SK-N-SH (cell line): Measurements from ENCODE around the gene ZNF516. TPM values are rescaled to one million over a fixed set of nuclear protein-coding genes. Genes with fewer than 3 reads are reported as not detected.

ENCODE experiments used
- CTCF ChIA-PET: fragments of 300-600, 350-600 bp; formaldehyde crosslinking; extraction: SDS; loops from one replicate; lab custom pipeline; 2021; lab: Yijun Ruan, JAX
- POLR2A ChIA-PET: fragments of 350-600 bp; sonication (Branson Sonifier 250); formaldehyde crosslinking; extraction: SDS; loops from one replicate; lab custom pipeline; 2020; ENCODE audit warnings: antibody characterized with exemption, inconsistent platforms; lab: Yijun Ruan, JAX
- DNase-seq: peaks from one replicate; pipeline ENCODE4 v3.0.0; 2012
- H2AFZ ChIP-seq: fragments of 200-600 bp; sonication (generic); 2 replicates; pipeline ENCODE4 v1.8.1; 2016; ENCODE audit warnings: antibody characterized with exemption, mild to moderate bottlenecking, low read depth
- H3F3A ChIP-seq: fragments of 200-600 bp; sonication (generic); replicated peaks from 2 replicates; pipeline ENCODE3; 2016; ENCODE audit warnings: antibody characterized with exemption, mild to moderate bottlenecking; ENCODE audit not compliant: insufficient read depth
- H3K27ac ChIP-seq, 2 experiments: fragments of 200-500 bp in 1 of 2; fragments of 200-600 bp in 1 of 2; sonication (Bioruptor generic) in 1 of 2; sonication (generic), shearing (Covaris generic) in 1 of 2; 2 replicates each; pipeline versions ENCODE4 v1.5.1 to v1.6.1; 2014 to 2016; ENCODE audit warnings: low read depth in 2 of 2, inconsistent platforms in 1 of 2, low read length in 1 of 2, mild to moderate bottlenecking in 1 of 2, mixed read lengths in 1 of 2
- H3K27me3 ChIP-seq: fragments of 200-600 bp; sonication (generic), shearing (Covaris generic); 2 replicates; pipeline ENCODE4 v1.6.1; 2016; ENCODE audit warnings: mixed run types; ENCODE audit not compliant: insufficient read depth
- H3K36me3 ChIP-seq, 2 experiments: fragments of 200-500 bp in 1 of 2; fragments of 200-600 bp in 1 of 2; sonication (Bioruptor generic) in 1 of 2; sonication (generic) in 1 of 2; replicated peaks in 1 of 2; 2 replicates each; pipeline versions ENCODE3 to v1.5.1; 2014 to 2016; ENCODE audit warnings: low read length in 1 of 2, mild to moderate bottlenecking in 1 of 2; ENCODE audit not compliant: insufficient read depth in 2 of 2, control insufficient read depth in 1 of 2
- H3K4me1 ChIP-seq, 2 experiments: fragments of 200-500 bp in 1 of 2; fragments of 200-600 bp in 1 of 2; sonication (Bioruptor generic) in 1 of 2; sonication (generic), shearing (Covaris generic) in 1 of 2; 2 replicates each; pipeline versions ENCODE4 v1.5.1 to v1.6.1; 2014 to 2016; ENCODE audit warnings: low read depth in 1 of 2, low read length in 1 of 2, mixed run types in 1 of 2; ENCODE audit not compliant: insufficient read depth in 2 of 2, control insufficient read depth in 1 of 2
- H3K4me2 ChIP-seq: fragments of 200-600 bp; sonication (generic), shearing (Covaris generic); 2 replicates; pipeline ENCODE4 v1.6.1; 2017; ENCODE audit warnings: mixed run types
- H3K4me3 ChIP-seq, 2 experiments: fragments of 200-500 bp in 1 of 2; fragments of 200-600 bp in 1 of 2; sonication (Bioruptor generic) in 1 of 2; sonication (generic), shearing (Covaris generic) in 1 of 2; 2 replicates each; pipeline versions ENCODE4 v1.5.1 to v1.8.1; 2014 to 2016; ENCODE audit warnings: low read depth in 2 of 2, inconsistent platforms in 1 of 2, low read length in 1 of 2, mild to moderate bottlenecking in 1 of 2, mixed read lengths in 1 of 2, moderate library complexity in 1 of 2
- H3K79me2 ChIP-seq: fragments of 200-600 bp; sonication (generic); 2 replicates; pipeline ENCODE4 v1.8.1; 2017; ENCODE audit warnings: mild to moderate bottlenecking; ENCODE audit not compliant: insufficient read depth
- H3K9ac ChIP-seq: fragments of 200-600 bp; sonication (generic); 2 replicates; pipeline ENCODE4 v1.6.1; 2017; ENCODE audit warnings: mixed run types
- H3K9me2 ChIP-seq: fragments of 200-600 bp; sonication (generic); 2 replicates; pipeline ENCODE4 v1.6.1; 2017; ENCODE audit warnings: mixed run types
- H3K9me3 ChIP-seq: fragments of 200-600 bp; sonication (generic); 2 replicates; pipeline ENCODE4 v1.6.1; 2017; ENCODE audit warnings: mixed run types, mild to moderate bottlenecking, moderate library complexity
- H4K20me1 ChIP-seq: fragments of 200-600 bp; sonication (generic); 2 replicates; pipeline ENCODE4 v1.6.1; 2017; ENCODE audit warnings: mild to moderate bottlenecking, mixed run types; ENCODE audit not compliant: insufficient read depth
- CHD2 ChIP-seq: fragments of 150-350 bp; IDR thresholded peaks from 2 replicates; pipeline ENCODE4 v1.6.1; 2018; ENCODE audit warnings: low read length; ENCODE audit not compliant: partially characterized antibody
- ELF1 ChIP-seq: IDR thresholded peaks from 2 replicates; pipeline ENCODE4 v1.4.0; 2012
- EP300 ChIP-seq, 2 experiments: IDR thresholded peaks; 2 replicates each; pipeline versions ENCODE4 v1.4.0 to v1.6.1; 2012; ENCODE audit warnings: borderline replicate concordance in 1 of 2, low read depth in 1 of 2, low read length in 1 of 2
- EZH2phosphoT487 ChIP-seq: fragments of 200-600 bp; sonication (generic); IDR thresholded peaks from 2 replicates; pipeline ENCODE4 v1.6.1; 2017; ENCODE audit warnings: low read depth, mixed run types, mild to moderate bottlenecking, antibody characterized with exemption, moderate library complexity, borderline replicate concordance
- FOSL2 ChIP-seq: IDR thresholded peaks from 2 replicates; pipeline ENCODE4 v1.4.0; 2012; ENCODE audit warnings: low read depth, mild to moderate bottlenecking, moderate library complexity, borderline replicate concordance
- FOXJ3 ChIP-seq: sonication (generic); formaldehyde crosslinking; IDR thresholded peaks from 2 replicates; pipeline ENCODE4 v1.5.1; 2020; ENCODE audit warnings: mild to moderate bottlenecking, missing genetic modification reagents
- FOXM1 ChIP-seq: IDR thresholded peaks from 2 replicates; pipeline ENCODE4 v1.4.0; 2012; ENCODE audit warnings: low read depth, mild to moderate bottlenecking
- GABPA ChIP-seq: IDR thresholded peaks from 2 replicates; pipeline ENCODE4 v1.4.0; 2012; ENCODE audit warnings: low read depth, mild to moderate bottlenecking
- GATA2 ChIP-seq: sonication (generic); formaldehyde crosslinking; IDR thresholded peaks from 2 replicates; pipeline ENCODE4 v1.5.0; 2020; ENCODE audit warnings: mild to moderate bottlenecking, missing genetic modification reagents
- IRF3 ChIP-seq: fragments of 150-350 bp; IDR thresholded peaks from 2 replicates; pipeline ENCODE4 v1.6.1; 2016; ENCODE audit warnings: mild to moderate bottlenecking, low read depth, low read length
- JUND ChIP-seq: IDR thresholded peaks from 2 replicates; pipeline ENCODE4 v1.4.0; 2012
- MAX ChIP-seq: IDR thresholded peaks from 2 replicates; pipeline ENCODE4 v1.4.0; 2012; ENCODE audit warnings: low read depth
- MEF2A ChIP-seq: IDR thresholded peaks from 2 replicates; pipeline ENCODE4 v1.4.0; 2012; ENCODE audit warnings: low read depth, borderline replicate concordance
- MXI1 ChIP-seq: IDR thresholded peaks from 2 replicates; pipeline ENCODE4 v1.6.1; 2012; ENCODE audit warnings: mild to moderate bottlenecking, low read depth, low read length, improper control_type of control experiment
- NFIC ChIP-seq: IDR thresholded peaks from 2 replicates; pipeline ENCODE4 v1.4.0; 2012; ENCODE audit warnings: borderline replicate concordance
- NRF1 ChIP-seq: IDR thresholded peaks from 2 replicates; pipeline ENCODE4 v1.6.1; 2012; ENCODE audit warnings: low read depth, mild to moderate bottlenecking, low read length
- PBX3 ChIP-seq: IDR thresholded peaks from 2 replicates; pipeline ENCODE4; 2012
- POLR2AphosphoS5 ChIP-seq: IDR thresholded peaks from 2 replicates; pipeline ENCODE4 v1.6.1; 2012; ENCODE audit warnings: low read depth, low read length
- RAD21 ChIP-seq: IDR thresholded peaks from 2 replicates; pipeline ENCODE4 v1.6.1; 2012; ENCODE audit warnings: mild to moderate bottlenecking, low read length
- RFX5 ChIP-seq: IDR thresholded peaks from 2 replicates; pipeline ENCODE4 v1.6.1; 2012; ENCODE audit warnings: mild to moderate bottlenecking, improper control_type of control experiment, low read length
- SIN3A ChIP-seq: IDR thresholded peaks from 2 replicates; pipeline ENCODE4 v1.6.1; 2012; ENCODE audit warnings: low read depth, mild to moderate bottlenecking, low read length, moderate library complexity, borderline replicate concordance
- TAF1 ChIP-seq: IDR thresholded peaks from 2 replicates; pipeline ENCODE4 v1.6.1; 2012; ENCODE audit warnings: low read depth, mild to moderate bottlenecking, low read length, moderate library complexity, borderline replicate concordance
- TCF12 ChIP-seq: IDR thresholded peaks from 2 replicates; pipeline ENCODE4 v1.4.0; 2012
- USF1 ChIP-seq: IDR thresholded peaks from 2 replicates; pipeline ENCODE4 v1.4.0; 2012; ENCODE audit warnings: low read depth, borderline replicate concordance
- USF2 ChIP-seq: fragments of 150-350 bp; IDR thresholded peaks from 2 replicates; pipeline ENCODE4 v1.6.1; 2017; ENCODE audit warnings: antibody characterized with exemption, low read length, low read depth, borderline replicate concordance
- YY1 ChIP-seq: IDR thresholded peaks from 2 replicates; pipeline ENCODE4 v1.4.0; 2012; ENCODE audit warnings: low read depth, mild to moderate bottlenecking
- WGBS: methylation state at CpG from one replicate; pipeline ENCODE4 v1.1.6; 2017; ENCODE audit warnings: low lambda C conversion rate; 5-methylcytosine and 5-hydroxymethylcytosine counted together
- polyA plus RNA-seq, 3 experiments: library from polyadenylated mRNA; depleted of rRNA; stranded (reverse); fragments of >200 nt; gene quantifications; 2 replicates each; pipeline ENCODE4 v1.2.3, GENCODE V29; 2012

Gene ZNF516
- polyA plus RNA-seq, 1 of the 3 experiments (the other 2 are of a cell fraction), result 4.4 TPM

- TF ChIP-seq MXI1 (no peak), FOXJ3 (CRISPR knock-in tag) (no peak), RFX5 (no peak), USF2 (no peak), YY1 (no peak), USF1 (no peak), MEF2A (no peak), NRF1 (no peak), ELF1 (no peak), SIN3A (no peak), JUND (no peak), IRF3 (no peak), TAF1 (no peak), NFIC (no peak)
- no peak overlapping the region for H3K4me3 ChIP-seq
- H3K79me2 ChIP-seq, result peaks cover 3% of the 10 kb centered on the region; the same call in 1 of the 2 replicates
Observed at GRCh38 chr18:76384114-76384790, 110.8 kb downstream of the ZNF516 start.

GRCh38 chr18:76383636-76384035, 111.4 kb downstream of the ZNF516 start:
- H3K4me3 ChIP-seq, result no peak overlapping the region
- H3K27ac ChIP-seq, result no peak overlapping the region
- H4K20me1 ChIP-seq, result no peaks in the 10 kb centered on the region
- no peaks in the 10 kb centered on the region for H3K4me1 ChIP-seq
- DNase-seq, result no peak
- no peaks in the 10 kb centered on the region for H3K9me3 ChIP-seq
- no peak overlapping the region for H3K4me2 ChIP-seq
- ChIA-PET POLR2A (no interaction called here), CTCF (no interaction called here)
- no peak overlapping the region for H2AFZ ChIP-seq
- no peaks in the 10 kb centered on the region for H3K27me3 ChIP-seq
- peaks cover 3% of the 10 kb centered on the region; the same call in 1 of the 2 replicates for H3K79me2 ChIP-seq
- no peak overlapping the region for H3K9ac ChIP-seq
- H3K9me2 ChIP-seq, result no peaks in the 10 kb centered on the region
- 73% methylated on average over 12 of the region's 13 CpGs for WGBS
- no peaks in the 10 kb centered on the region for H3F3A ChIP-seq
- TF ChIP-seq FOXM1 (no peak), ELF1 (no peak), NFIC (no peak), FOSL2 (no peak), POLR2AphosphoS5 (no peak), GATA2 (CRISPR knock-in tag) (no peak), EZH2phosphoT487 (no peak), TAF1 (no peak), MAX (no peak), RAD21 (no peak), CHD2 (no peak), USF1 (no peak), FOXJ3 (CRISPR knock-in tag) (no peak), EP300 (IDR thresholded peaks at IDR 0.05; ENCODE audit: borderline replicate concordance in 1 of 2, low read depth in 1 of 2, low read length in 1 of 2) (no peak), GABPA (no peak), TCF12 (no peak), PBX3 (no peak)
- no peaks in the 10 kb centered on the region for H3K36me3 ChIP-seq

More at GRCh38 chr18:76384114-76384790, 110.8 kb downstream of the ZNF516 start:
- Histone ChIP-seq H3K9ac (no peak overlapping the region), H2AFZ (no peak overlapping the region), H3K9me3 (no peaks in the 10 kb centered on the region), H3K27ac (no peak overlapping the region), H3K27me3 (no peaks in the 10 kb centered on the region), H3F3A (no peaks in the 10 kb centered on the region), H3K4me1 (no peaks in the 10 kb centered on the region), H4K20me1 (no peaks in the 10 kb centered on the region), H3K4me2 (no peak overlapping the region), H3K36me3 (no peaks in the 10 kb centered on the region), H3K9me2 (no peaks in the 10 kb centered on the region)
- CTCF ChIA-PET, result interaction anchor here (1.0 kb wide), 1 partner anchor 15 kb away, joined by 3 read pairs; no protein-coding TSS in a partner anchor
- 77% methylated on average over 30 of the region's 30 CpGs for WGBS
- DNase-seq, result no peak
- POLR2A ChIA-PET, result no interaction called here
